ENCODE data around the gene TRIM29.
A peak's percentile ranks its signal among the peaks of the same experiment; 100 is the strongest.

TRIM29 gene

GRCh38 chr11:120121336-120121735, 16.6 kb downstream of the TRIM29 start:
- no peak for DNase-seq

- no peak for DNase-seq
These were observed 17.0 kb downstream of the TRIM29 start for GRCh38 chr11:120120805-120121335.

- DNase-seq, result no peak
These were observed 18.8 kb downstream of the TRIM29 start for GRCh38 chr11:120119121-120119520.

- DNase-seq, result no peak
These were observed 19.9 kb downstream of the TRIM29 start for GRCh38 chr11:120117991-120118390.

- DNase-seq, result no peak
These were observed 20.9 kb downstream of the TRIM29 start for GRCh38 chr11:120116966-120117365.

GRCh38 chr11:120115272-120116000, 22.5 kb downstream of the TRIM29 start:
- no peak for DNase-seq

- DNase-seq, result no peak
These were observed 25.6 kb downstream of the TRIM29 start for GRCh38 chr11:120112174-120112796.

GRCh38 chr11:120109531-120109930, 28.4 kb downstream of the TRIM29 start:
- DNase-seq, result no peak

- DNase-seq, result no peak
These were observed 29.1 kb downstream of the TRIM29 start for GRCh38 chr11:120108785-120109168.

GRCh38 chr11:120108154-120108784, 29.6 kb downstream of the TRIM29 start:
- DNase-seq, result peak; percentile 31 to 50

- DNase-seq, result no peak
These were observed 30.2 kb downstream of the TRIM29 start for GRCh38 chr11:120107692-120108091.

- no peak for DNase-seq
These were observed 31.4 kb downstream of the TRIM29 start for GRCh38 chr11:120106354-120107150.

- DNase-seq, result no peak
These were observed 32.3 kb downstream of the TRIM29 start for GRCh38 chr11:120105576-120105975.

- no peak for DNase-seq
These were observed 33.8 kb downstream of the TRIM29 start for GRCh38 chr11:120104041-120104565.

GRCh38 chr11:120102864-120103122, 35.1 kb downstream of the TRIM29 start:
- no peak for DNase-seq

- no peak for DNase-seq
These were observed 35.7 kb downstream of the TRIM29 start for GRCh38 chr11:120102050-120102863.

GRCh38 chr11:120098503-120099020, 39.4 kb downstream of the TRIM29 start:
- DNase-seq, result no peak

GRCh38 chr11:120097721-120098385, 40.1 kb downstream of the TRIM29 start:
- DNase-seq, result no peak

GRCh38 chr11:120096369-120097191, 41.3 kb downstream of the TRIM29 start:
- DNase-seq, result no peak

- DNase-seq, result no peak
These were observed 42.4 kb downstream of the TRIM29 start for GRCh38 chr11:120095516-120095915.
